Neural cell (in vitro differentiated cells): ENCODE results near the gene VPS41.

ENCODE experiments used
- EP300 ChIP-seq: fragments of 450-650 bp; conservative IDR thresholded peaks from 2 replicates; pipeline ENCODE4 v1.6.1; 2014; ENCODE audit warnings: antibody characterized with exemption, mild to moderate bottlenecking, moderate library complexity; ENCODE audit not compliant: poor library complexity, severe bottlenecking
- EZH2 ChIP-seq: fragments of 200-600, 300-800 bp; shearing (Covaris generic), sonication (generic); IDR thresholded peaks from 2 replicates; pipeline ENCODE4 v1.6.1; 2014; ENCODE audit warnings: antibody characterized with exemption, low read length, borderline replicate concordance, mild to moderate bottlenecking; ENCODE audit not compliant: insufficient read depth, poor library complexity, severe bottlenecking
- TAF1 ChIP-seq: IDR thresholded peaks from 2 replicates; pipeline ENCODE4 v1.6.1; 2012; ENCODE audit warnings: low read depth
- TF ChIP-seq, protein P1 (sequence below): fragments of 450-650 bp; IDR thresholded peaks from 2 replicates; pipeline ENCODE4 v1.5.1; 2014; ENCODE audit warnings: antibody characterized with exemption, mild to moderate bottlenecking, moderate library complexity; ENCODE audit not compliant: poor library complexity, severe bottlenecking
- TF ChIP-seq, protein P2 (sequence below): IDR thresholded peaks from 2 replicates; pipeline ENCODE4 v1.6.1; 2012; ENCODE audit warnings: borderline replicate concordance

DNA sequence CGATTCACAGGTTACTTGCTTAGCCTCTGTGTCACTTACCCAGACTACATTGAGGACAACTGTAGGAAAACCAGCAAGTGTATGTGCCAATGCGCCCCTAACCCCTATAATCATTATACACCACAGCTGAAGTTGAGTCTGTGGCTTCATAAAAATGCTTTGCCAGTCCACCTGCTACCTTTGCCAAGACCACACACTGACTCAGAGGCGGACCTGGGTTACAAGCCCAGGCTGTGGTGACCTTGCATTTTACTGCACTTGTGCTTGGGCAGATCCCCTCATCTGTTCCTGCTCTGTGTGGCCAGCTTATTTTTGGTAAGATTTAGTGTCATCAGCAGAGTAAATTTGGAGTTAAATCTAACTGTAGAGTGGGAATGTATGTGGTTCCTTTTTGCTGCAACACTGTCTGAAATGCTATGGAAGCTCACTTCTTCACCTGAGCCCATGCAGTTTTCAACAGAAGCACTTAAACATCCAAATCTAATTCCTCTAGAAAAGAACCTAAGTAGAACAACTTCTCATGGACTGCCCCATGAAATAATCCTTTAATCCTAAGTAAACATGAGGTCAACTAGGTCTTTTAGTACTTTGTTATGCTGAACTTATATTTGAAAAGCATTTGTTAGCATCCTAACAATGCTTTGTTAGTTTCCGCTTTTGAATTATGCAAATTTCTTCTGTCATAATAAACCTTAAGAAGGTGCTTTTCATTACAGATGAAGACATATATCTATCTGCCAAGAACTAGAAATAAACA, 181.6 kb downstream of the VPS41 start:
- TF ChIP-seq, protein P1, sequence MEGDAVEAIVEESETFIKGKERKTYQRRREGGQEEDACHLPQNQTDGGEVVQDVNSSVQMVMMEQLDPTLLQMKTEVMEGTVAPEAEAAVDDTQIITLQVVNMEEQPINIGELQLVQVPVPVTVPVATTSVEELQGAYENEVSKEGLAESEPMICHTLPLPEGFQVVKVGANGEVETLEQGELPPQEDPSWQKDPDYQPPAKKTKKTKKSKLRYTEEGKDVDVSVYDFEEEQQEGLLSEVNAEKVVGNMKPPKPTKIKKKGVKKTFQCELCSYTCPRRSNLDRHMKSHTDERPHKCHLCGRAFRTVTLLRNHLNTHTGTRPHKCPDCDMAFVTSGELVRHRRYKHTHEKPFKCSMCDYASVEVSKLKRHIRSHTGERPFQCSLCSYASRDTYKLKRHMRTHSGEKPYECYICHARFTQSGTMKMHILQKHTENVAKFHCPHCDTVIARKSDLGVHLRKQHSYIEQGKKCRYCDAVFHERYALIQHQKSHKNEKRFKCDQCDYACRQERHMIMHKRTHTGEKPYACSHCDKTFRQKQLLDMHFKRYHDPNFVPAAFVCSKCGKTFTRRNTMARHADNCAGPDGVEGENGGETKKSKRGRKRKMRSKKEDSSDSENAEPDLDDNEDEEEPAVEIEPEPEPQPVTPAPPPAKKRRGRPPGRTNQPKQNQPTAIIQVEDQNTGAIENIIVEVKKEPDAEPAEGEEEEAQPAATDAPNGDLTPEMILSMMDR = no peak
- no peak for TF ChIP-seq TAF1
- TF ChIP-seq EZH2 = no peak
- TF ChIP-seq EP300 = no peak
- TF ChIP-seq, protein P2, sequence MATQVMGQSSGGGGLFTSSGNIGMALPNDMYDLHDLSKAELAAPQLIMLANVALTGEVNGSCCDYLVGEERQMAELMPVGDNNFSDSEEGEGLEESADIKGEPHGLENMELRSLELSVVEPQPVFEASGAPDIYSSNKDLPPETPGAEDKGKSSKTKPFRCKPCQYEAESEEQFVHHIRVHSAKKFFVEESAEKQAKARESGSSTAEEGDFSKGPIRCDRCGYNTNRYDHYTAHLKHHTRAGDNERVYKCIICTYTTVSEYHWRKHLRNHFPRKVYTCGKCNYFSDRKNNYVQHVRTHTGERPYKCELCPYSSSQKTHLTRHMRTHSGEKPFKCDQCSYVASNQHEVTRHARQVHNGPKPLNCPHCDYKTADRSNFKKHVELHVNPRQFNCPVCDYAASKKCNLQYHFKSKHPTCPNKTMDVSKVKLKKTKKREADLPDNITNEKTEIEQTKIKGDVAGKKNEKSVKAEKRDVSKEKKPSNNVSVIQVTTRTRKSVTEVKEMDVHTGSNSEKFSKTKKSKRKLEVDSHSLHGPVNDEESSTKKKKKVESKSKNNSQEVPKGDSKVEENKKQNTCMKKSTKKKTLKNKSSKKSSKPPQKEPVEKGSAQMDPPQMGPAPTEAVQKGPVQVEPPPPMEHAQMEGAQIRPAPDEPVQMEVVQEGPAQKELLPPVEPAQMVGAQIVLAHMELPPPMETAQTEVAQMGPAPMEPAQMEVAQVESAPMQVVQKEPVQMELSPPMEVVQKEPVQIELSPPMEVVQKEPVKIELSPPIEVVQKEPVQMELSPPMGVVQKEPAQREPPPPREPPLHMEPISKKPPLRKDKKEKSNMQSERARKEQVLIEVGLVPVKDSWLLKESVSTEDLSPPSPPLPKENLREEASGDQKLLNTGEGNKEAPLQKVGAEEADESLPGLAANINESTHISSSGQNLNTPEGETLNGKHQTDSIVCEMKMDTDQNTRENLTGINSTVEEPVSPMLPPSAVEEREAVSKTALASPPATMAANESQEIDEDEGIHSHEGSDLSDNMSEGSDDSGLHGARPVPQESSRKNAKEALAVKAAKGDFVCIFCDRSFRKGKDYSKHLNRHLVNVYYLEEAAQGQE = no peak
